ENCODE data around the gene ERP27.

DNA sequence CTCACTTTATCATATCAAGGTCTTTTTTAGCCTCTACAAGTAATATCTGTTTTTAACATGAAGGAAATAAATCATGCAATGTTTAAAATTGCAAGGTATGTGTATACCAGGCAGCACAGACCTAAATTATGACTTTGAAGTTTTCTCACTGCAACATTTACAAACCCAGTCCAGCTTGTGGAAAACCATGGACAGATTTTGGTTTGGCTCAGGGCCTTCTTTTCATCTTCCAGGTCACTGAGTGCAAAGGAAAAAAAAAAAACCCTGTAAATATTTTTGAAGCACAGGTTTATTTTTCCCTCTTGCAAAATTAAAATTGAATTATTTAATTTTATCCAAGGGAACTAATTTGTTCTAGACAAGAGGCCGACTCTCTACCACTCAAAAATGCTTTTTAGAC, 66.5 kb downstream of the ERP27 start:
- TF ChIP-seq, protein P1, sequence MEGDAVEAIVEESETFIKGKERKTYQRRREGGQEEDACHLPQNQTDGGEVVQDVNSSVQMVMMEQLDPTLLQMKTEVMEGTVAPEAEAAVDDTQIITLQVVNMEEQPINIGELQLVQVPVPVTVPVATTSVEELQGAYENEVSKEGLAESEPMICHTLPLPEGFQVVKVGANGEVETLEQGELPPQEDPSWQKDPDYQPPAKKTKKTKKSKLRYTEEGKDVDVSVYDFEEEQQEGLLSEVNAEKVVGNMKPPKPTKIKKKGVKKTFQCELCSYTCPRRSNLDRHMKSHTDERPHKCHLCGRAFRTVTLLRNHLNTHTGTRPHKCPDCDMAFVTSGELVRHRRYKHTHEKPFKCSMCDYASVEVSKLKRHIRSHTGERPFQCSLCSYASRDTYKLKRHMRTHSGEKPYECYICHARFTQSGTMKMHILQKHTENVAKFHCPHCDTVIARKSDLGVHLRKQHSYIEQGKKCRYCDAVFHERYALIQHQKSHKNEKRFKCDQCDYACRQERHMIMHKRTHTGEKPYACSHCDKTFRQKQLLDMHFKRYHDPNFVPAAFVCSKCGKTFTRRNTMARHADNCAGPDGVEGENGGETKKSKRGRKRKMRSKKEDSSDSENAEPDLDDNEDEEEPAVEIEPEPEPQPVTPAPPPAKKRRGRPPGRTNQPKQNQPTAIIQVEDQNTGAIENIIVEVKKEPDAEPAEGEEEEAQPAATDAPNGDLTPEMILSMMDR (IDR thresholded peaks at IDR 0.05; ENCODE audit: low read depth, low read length) = no peak
- TF ChIP-seq POLR2A (IDR thresholded peaks at IDR 0.05; ENCODE audit: extremely low read depth, insufficient read length) (no peak), MYC (IDR thresholded peaks at IDR 0.05; ENCODE audit: low read depth, low read length) (no peak)
- TF ChIP-seq, protein P2, sequence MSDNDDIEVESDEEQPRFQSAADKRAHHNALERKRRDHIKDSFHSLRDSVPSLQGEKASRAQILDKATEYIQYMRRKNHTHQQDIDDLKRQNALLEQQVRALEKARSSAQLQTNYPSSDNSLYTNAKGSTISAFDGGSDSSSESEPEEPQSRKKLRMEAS (IDR thresholded peaks at IDR 0.05; ENCODE audit: low read depth, low read length) = no peak
